Endothelial cell (in vitro differentiated cells): Measurements from ENCODE around the gene CRACDL. TPM values are rescaled to one million over a fixed set of nuclear protein-coding genes. Genes with fewer than 3 reads are reported as not detected.

Experiments
- DNase-seq: peaks from one replicate; pipeline ENCODE4 v3.0.0; 2021; ENCODE audit warnings: low spot score
- H3K27ac Mint-ChIP-seq: one replicate; pipeline ENCODE4 v1.8.0; 2021; ENCODE audit warnings: mixed read lengths, inconsistent platforms; ENCODE audit not compliant: unreplicated experiment
- H3K27me3 Mint-ChIP-seq: one replicate; pipeline ENCODE4 v1.8.0; 2021; ENCODE audit warnings: mild to moderate bottlenecking, moderate library complexity, mixed read lengths, inconsistent platforms; ENCODE audit not compliant: unreplicated experiment
- H3K36me3 Mint-ChIP-seq: one replicate; pipeline ENCODE4 v1.8.0; 2021; ENCODE audit warnings: mild to moderate bottlenecking, low read depth, mixed read lengths, inconsistent platforms; ENCODE audit not compliant: unreplicated experiment
- H3K4me1 Mint-ChIP-seq: one replicate; pipeline ENCODE4 v1.8.0; 2021; ENCODE audit warnings: mild to moderate bottlenecking, mixed read lengths, inconsistent platforms; ENCODE audit not compliant: unreplicated experiment
- H3K4me3 Mint-ChIP-seq: one replicate; pipeline ENCODE4 v1.8.0; 2021; ENCODE audit warnings: mild to moderate bottlenecking, mixed read lengths, inconsistent platforms; ENCODE audit not compliant: unreplicated experiment
- H3K9me3 Mint-ChIP-seq: one replicate; pipeline ENCODE4 v1.8.0; 2021; ENCODE audit warnings: mixed read lengths, inconsistent platforms; ENCODE audit not compliant: unreplicated experiment
- CTCF ChIP-seq: fragments of 200-600 bp; sonication (generic); IDR thresholded peaks from one replicate; pipeline ENCODE4 v1.5.0; 2021; ENCODE audit warnings: antibody characterized with exemption; ENCODE audit not compliant: unreplicated experiment
- total RNA-seq: library from RNA; stranded (reverse); fragmentation: NEBNext Ultra II Directional; extraction: Animal tissue kit (Norgen Biotek cat#: 25700); gene quantifications from one replicate; pipeline ENCODE4 v1.2.1, GENCODE V29; 2021; ENCODE audit not compliant: unreplicated experiment

Gene CRACDL
- total RNA-seq, 1 donor from 2014 or later = 3.3 TPM

DNA sequence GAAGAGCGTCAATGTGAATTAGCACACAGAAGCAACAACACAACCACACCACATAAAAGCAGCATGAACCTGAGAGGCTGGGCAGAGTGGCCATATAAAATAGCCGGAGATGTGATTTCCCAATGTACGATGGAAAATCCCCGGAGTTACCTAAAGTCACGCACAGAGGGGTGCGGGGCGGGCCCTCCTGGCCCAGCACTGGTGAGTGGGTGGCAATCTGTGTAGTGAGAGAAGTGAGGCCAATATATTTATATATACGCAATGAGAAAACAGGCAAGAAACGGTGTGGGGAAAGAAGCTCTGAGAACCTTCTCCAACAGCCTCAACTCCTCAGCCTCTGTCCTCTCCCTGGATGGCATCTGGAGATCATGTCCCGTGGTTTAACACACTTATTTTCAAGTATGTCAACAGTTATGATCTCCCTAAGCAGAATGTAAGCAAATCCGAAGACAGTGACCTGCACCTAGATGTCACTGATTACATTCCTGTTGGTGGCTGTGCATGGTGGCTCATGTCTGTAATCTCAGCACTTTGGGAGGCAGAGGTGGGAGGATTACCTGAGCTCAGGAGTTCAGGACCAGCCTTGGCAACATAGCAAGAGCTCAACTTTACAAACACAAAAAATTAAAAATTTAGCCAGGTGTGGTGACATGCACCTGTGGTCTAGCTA lies 41.6 kb downstream of the CRACDL start:
- Mint-ChIP-seq H3K27me3 (peaks cover 4% of the 10 kb centered on the region), H3K4me1 (no peaks in the 10 kb centered on the region), H3K36me3 (no peaks in the 10 kb centered on the region), H3K27ac (no peak overlapping the region), H3K9me3 (no peaks in the 10 kb centered on the region), H3K4me3 (no peak overlapping the region)
- no peak for DNase-seq
- no peak for TF ChIP-seq CTCF

GRCh38 chr2:98893911-98894321 lies 42.1 kb downstream of the CRACDL start:
- H3K27ac Mint-ChIP-seq = no peak overlapping the region
- DNase-seq = no peak
- no peaks in the 10 kb centered on the region for H3K36me3 Mint-ChIP-seq
- no peaks in the 10 kb centered on the region for H3K9me3 Mint-ChIP-seq
- no peak overlapping the region for H3K4me3 Mint-ChIP-seq
- no peaks in the 10 kb centered on the region for H3K4me1 Mint-ChIP-seq
- H3K27me3 Mint-ChIP-seq = no peaks in the 10 kb centered on the region
- no peak for TF ChIP-seq CTCF

DNA sequence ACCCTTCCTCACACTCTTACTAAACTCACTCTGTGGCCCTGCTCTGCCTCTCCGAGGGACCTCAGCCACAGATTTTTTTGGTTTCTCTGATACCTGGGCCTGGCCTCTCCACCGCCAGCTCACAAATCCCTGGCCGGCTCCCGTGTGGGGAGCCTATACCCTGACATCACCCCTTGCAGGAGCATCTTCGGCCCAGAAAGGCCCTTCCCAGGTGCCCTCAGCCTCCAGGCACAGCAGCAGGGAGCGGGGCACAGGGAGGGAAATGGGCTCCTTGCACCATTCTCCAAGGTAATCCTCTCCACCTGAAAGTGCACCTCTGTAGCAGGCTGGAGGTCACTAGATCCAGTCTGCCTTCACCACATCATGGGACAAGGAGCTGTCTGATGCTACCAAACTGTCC lies 43.2 kb downstream of the CRACDL start:
- Mint-ChIP-seq H3K4me3 (no peak overlapping the region), H3K9me3 (no peaks in the 10 kb centered on the region), H3K4me1 (no peaks in the 10 kb centered on the region), H3K27ac (no peak overlapping the region), H3K27me3 (no peaks in the 10 kb centered on the region), H3K36me3 (no peaks in the 10 kb centered on the region)
- TF ChIP-seq CTCF = no peak
- no peak for DNase-seq

DNA sequence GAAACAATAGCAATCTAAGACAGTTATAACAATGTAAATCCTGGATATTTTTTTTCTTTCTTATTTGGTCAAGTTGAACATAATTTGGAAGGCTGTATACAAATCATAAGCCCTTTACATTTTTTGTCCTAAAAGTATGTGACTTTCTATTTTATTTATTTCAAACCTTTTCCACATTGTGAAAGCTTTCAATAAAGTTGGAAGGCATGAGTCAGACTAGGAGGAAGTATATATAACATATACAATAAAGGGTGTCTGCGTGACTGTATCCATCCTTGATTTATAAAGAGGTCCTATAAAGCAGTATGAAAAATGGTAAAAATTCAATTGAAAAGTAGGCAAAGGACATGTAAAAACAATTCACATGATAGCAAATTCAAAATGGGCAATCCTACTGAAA lies 44.4 kb downstream of the CRACDL start:
- no peaks in the 10 kb centered on the region for H3K36me3 Mint-ChIP-seq
- DNase-seq = no peak

More for the DNA sequence above, 44.4 kb downstream of the CRACDL start:
- TF ChIP-seq CTCF = no peak
- Mint-ChIP-seq H3K27me3 (no peaks in the 10 kb centered on the region), H3K4me1 (no peaks in the 10 kb centered on the region), H3K9me3 (no peaks in the 10 kb centered on the region), H3K27ac (no peak overlapping the region), H3K4me3 (no peak overlapping the region)
